Measurements from ENCODE around the gene RNF149.

RNF149 gene

GRCh38 chr2:101281482-101281881 is 27.0 kb downstream of the RNF149 start:
- Mint-ChIP-seq H3K4me1 (peaks cover 37% of the 10 kb centered on the region), H3K4me3 (no peak overlapping the region), H3K27me3 (no peaks in the 10 kb centered on the region), H3K27ac (ENCODE audit: low read depth) (peak overlapping the region; percentile 52), H3K36me3 (ENCODE audit: insufficient read depth) (peaks cover 82% of the 10 kb centered on the region), H3K9me3 (no peaks in the 10 kb centered on the region)
- no peak for ATAC-seq (replicated peaks; ENCODE audit: extremely low read depth, poor library complexity, severe bottlenecking)
- no peak for DNase-seq (ENCODE audit: low spot score in 2 of 2)

GRCh38 chr2:101278925-101279324 is 29.6 kb downstream of the RNF149 start:
- H3K36me3 Mint-ChIP-seq (ENCODE audit: insufficient read depth): peaks cover 77% of the 10 kb centered on the region
- DNase-seq (ENCODE audit: low spot score in 2 of 2): no peak
- no peak overlapping the region for H3K4me3 Mint-ChIP-seq
- no peaks in the 10 kb centered on the region for H3K9me3 Mint-ChIP-seq
- ATAC-seq (replicated peaks; ENCODE audit: extremely low read depth, poor library complexity, severe bottlenecking): no peak
- no peaks in the 10 kb centered on the region for H3K27me3 Mint-ChIP-seq
- H3K27ac Mint-ChIP-seq (ENCODE audit: low read depth): no peak overlapping the region
- peaks cover 35% of the 10 kb centered on the region for H3K4me1 Mint-ChIP-seq

GRCh38 chr2:101277111-101277510 is 31.4 kb downstream of the RNF149 start:
- Mint-ChIP-seq H3K9me3 (no peaks in the 10 kb centered on the region), H3K27ac (ENCODE audit: low read depth) (no peak overlapping the region), H3K27me3 (no peaks in the 10 kb centered on the region), H3K36me3 (ENCODE audit: insufficient read depth) (peaks cover 76% of the 10 kb centered on the region), H3K4me3 (no peak overlapping the region), H3K4me1 (peaks cover 26% of the 10 kb centered on the region)
- DNase-seq (ENCODE audit: low spot score in 2 of 2) (no peak), ATAC-seq (replicated peaks; ENCODE audit: extremely low read depth, poor library complexity, severe bottlenecking) (no peak)

GRCh38 chr2:101274142-101274541 is 34.4 kb downstream of the RNF149 start:
- H3K27ac Mint-ChIP-seq (ENCODE audit: low read depth): peak overlapping the region; percentile 35
- DNase-seq (ENCODE audit: low spot score in 2 of 2): no peak
- no peak for ATAC-seq (replicated peaks; ENCODE audit: extremely low read depth, poor library complexity, severe bottlenecking)
- no peaks in the 10 kb centered on the region for H3K9me3 Mint-ChIP-seq
- H3K36me3 Mint-ChIP-seq (ENCODE audit: insufficient read depth): peaks cover 80% of the 10 kb centered on the region
- no peak overlapping the region for H3K4me3 Mint-ChIP-seq
- H3K4me1 Mint-ChIP-seq: peaks cover 23% of the 10 kb centered on the region
- H3K27me3 Mint-ChIP-seq: no peaks in the 10 kb centered on the region

GRCh38 chr2:101273056-101273455 is 35.4 kb downstream of the RNF149 start:
- no peak for ATAC-seq (replicated peaks; ENCODE audit: extremely low read depth, poor library complexity, severe bottlenecking)
- Mint-ChIP-seq H3K27ac (ENCODE audit: low read depth) (peak overlapping the region; percentile 35), H3K4me3 (no peak overlapping the region)

GRCh38 chr2:101272045-101272784 is 36.3 kb downstream of the RNF149 start:
- Mint-ChIP-seq H3K4me3 (no peak overlapping the region), H3K27me3 (no peaks in the 10 kb centered on the region), H3K9me3 (no peaks in the 10 kb centered on the region), H3K4me1 (peaks cover 24% of the 10 kb centered on the region), H3K27ac (ENCODE audit: low read depth) (no peak overlapping the region), H3K36me3 (ENCODE audit: insufficient read depth) (peaks cover 79% of the 10 kb centered on the region)
- ATAC-seq (replicated peaks; ENCODE audit: extremely low read depth, poor library complexity, severe bottlenecking) (peak; percentile 65), DNase-seq (ENCODE audit: low spot score in 2 of 2) (no peak)

More at GRCh38 chr2:101273056-101273455, 35.4 kb downstream of the RNF149 start:
- Mint-ChIP-seq H3K27me3 (no peaks in the 10 kb centered on the region), H3K36me3 (ENCODE audit: insufficient read depth) (peaks cover 78% of the 10 kb centered on the region), H3K9me3 (no peaks in the 10 kb centered on the region), H3K4me1 (peaks cover 24% of the 10 kb centered on the region)
- no peak for DNase-seq (ENCODE audit: low spot score in 2 of 2)

- H3K9me3 Mint-ChIP-seq: no peaks in the 10 kb centered on the region
- no peaks in the 10 kb centered on the region for H3K27me3 Mint-ChIP-seq
- H3K36me3 Mint-ChIP-seq (ENCODE audit: insufficient read depth): peaks cover 80% of the 10 kb centered on the region
- ATAC-seq (replicated peaks; ENCODE audit: extremely low read depth, poor library complexity, severe bottlenecking) (no peak), DNase-seq (ENCODE audit: low spot score in 2 of 2) (no peak)
- H3K4me3 Mint-ChIP-seq: no peak overlapping the region
- H3K27ac Mint-ChIP-seq (ENCODE audit: low read depth): peak overlapping the region; percentile 86
- peaks cover 24% of the 10 kb centered on the region for H3K4me1 Mint-ChIP-seq
Observed at GRCh38 chr2:101270700-101271259, 37.7 kb downstream of the RNF149 start.

GRCh38 chr2:101267671-101268656 is 40.5 kb downstream of the RNF149 start:
- Mint-ChIP-seq H3K27ac (ENCODE audit: low read depth) (peak overlapping the region; percentile 63), H3K9me3 (no peaks in the 10 kb centered on the region), H3K4me3 (no peak overlapping the region), H3K27me3 (no peaks in the 10 kb centered on the region), H3K36me3 (ENCODE audit: insufficient read depth) (peaks cover 78% of the 10 kb centered on the region), H3K4me1 (peaks cover 36% of the 10 kb centered on the region)
- ATAC-seq (replicated peaks; ENCODE audit: extremely low read depth, poor library complexity, severe bottlenecking): no peak
- no peak for DNase-seq (ENCODE audit: low spot score in 2 of 2)

- no peak overlapping the region for H3K27ac Mint-ChIP-seq (ENCODE audit: low read depth)
- no peak overlapping the region for H3K4me3 Mint-ChIP-seq
- H3K9me3 Mint-ChIP-seq: no peaks in the 10 kb centered on the region
- ATAC-seq (replicated peaks; ENCODE audit: extremely low read depth, poor library complexity, severe bottlenecking) (no peak), DNase-seq (ENCODE audit: low spot score in 2 of 2) (no peak)
- no peaks in the 10 kb centered on the region for H3K27me3 Mint-ChIP-seq
- peaks cover 41% of the 10 kb centered on the region for H3K4me1 Mint-ChIP-seq
- peaks cover 77% of the 10 kb centered on the region for H3K36me3 Mint-ChIP-seq (ENCODE audit: insufficient read depth)
Observed at GRCh38 chr2:101265893-101266499, 42.5 kb downstream of the RNF149 start.

- Mint-ChIP-seq H3K36me3 (ENCODE audit: insufficient read depth) (peaks cover 72% of the 10 kb centered on the region), H3K4me3 (no peak overlapping the region), H3K27ac (ENCODE audit: low read depth) (peak overlapping the region; percentile 19), H3K4me1 (peaks cover 38% of the 10 kb centered on the region), H3K9me3 (no peaks in the 10 kb centered on the region), H3K27me3 (no peaks in the 10 kb centered on the region)
- DNase-seq (ENCODE audit: low spot score in 2 of 2) (no peak), ATAC-seq (replicated peaks; ENCODE audit: extremely low read depth, poor library complexity, severe bottlenecking) (no peak)
Observed at GRCh38 chr2:101264360-101264939, 44.1 kb downstream of the RNF149 start.

- ATAC-seq (replicated peaks; ENCODE audit: extremely low read depth, poor library complexity, severe bottlenecking): no peak
Observed at GRCh38 chr2:101263377-101263800, 45.1 kb downstream of the RNF149 start.

GRCh38 chr2:101262142-101262541 is 46.4 kb downstream of the RNF149 start:
- DNase-seq (ENCODE audit: low spot score in 2 of 2): no peak
- H3K27ac Mint-ChIP-seq (ENCODE audit: low read depth): peak overlapping the region; percentile 84
- no peaks in the 10 kb centered on the region for H3K27me3 Mint-ChIP-seq
- H3K4me1 Mint-ChIP-seq: peaks cover 34% of the 10 kb centered on the region
- no peaks in the 10 kb centered on the region for H3K9me3 Mint-ChIP-seq
- H3K36me3 Mint-ChIP-seq (ENCODE audit: insufficient read depth): peaks cover 71% of the 10 kb centered on the region
- no peak for ATAC-seq (replicated peaks; ENCODE audit: extremely low read depth, poor library complexity, severe bottlenecking)
- no peak overlapping the region for H3K4me3 Mint-ChIP-seq

More at GRCh38 chr2:101263377-101263800, 45.1 kb downstream of the RNF149 start:
- Mint-ChIP-seq H3K27me3 (no peaks in the 10 kb centered on the region), H3K27ac (ENCODE audit: low read depth) (peak overlapping the region; percentile 19), H3K4me1 (peaks cover 43% of the 10 kb centered on the region), H3K36me3 (ENCODE audit: insufficient read depth) (peaks cover 74% of the 10 kb centered on the region), H3K9me3 (no peaks in the 10 kb centered on the region), H3K4me3 (no peak overlapping the region)
- DNase-seq (ENCODE audit: low spot score in 2 of 2): no peak

Measured in central memory CD8-positive, alpha-beta T cell (primary cell).